Transverse colon (tissue), 4 donors: ENCODE results near the gene AFP. TPM values are rescaled to one million over a fixed set of nuclear protein-coding genes. Genes with fewer than 3 reads are reported as not detected.
"Not testable (repeated sequence)": the region's sequence is repeated elsewhere in the genome, so short reads cannot be mapped to it uniquely, and the experiment has no call there.

Experiments
- DNase-seq: peaks from one replicate; pipeline ENCODE4 v3.0.0-alpha.2; 2019
- H3K27ac ChIP-seq, 4 donors: fragments of 200-600 bp; sonication (generic); 2 replicates each; pipeline ENCODE4 v1.5.1; 2016 to 2018; ENCODE audit warnings: inconsistent platforms in 4 of 4
- H3K27me3 ChIP-seq: fragments of 200-600 bp; sonication (generic); 2 replicates; pipeline ENCODE4 v1.5.1; 2017; ENCODE audit warnings: inconsistent platforms
- H3K36me3 ChIP-seq, 4 donors: fragments of 200-600 bp; sonication (generic); 2 replicates each; pipeline ENCODE4 v1.5.1; 2017 to 2019; ENCODE audit warnings: inconsistent platforms in 4 of 4
- H3K4me1 ChIP-seq, 4 donors: fragments of 200-600 bp; sonication (generic); 2 replicates each; pipeline ENCODE4 v1.5.1; 2017 to 2020; ENCODE audit warnings: inconsistent platforms in 4 of 4
- H3K4me3 ChIP-seq, 4 donors: fragments of 200-600 bp; sonication (generic); 1 replicate in 1 of 4; 2 replicates in 3 of 4; pipeline versions ENCODE4 v1.5.1 to v1.6.1; 2017 to 2019; ENCODE audit warnings: inconsistent platforms in 4 of 4
- H3K9me3 ChIP-seq, 2 donors: fragments of 200-600 bp; sonication (generic); 2 replicates each; pipeline ENCODE4 v1.5.1; 2017 to 2019; ENCODE audit warnings: inconsistent platforms in 2 of 2
- EP300 ChIP-seq: sonication (generic); formaldehyde crosslinking; IDR thresholded peaks from one replicate; pipeline ENCODE4 v1.6.1; 2017; ENCODE audit warnings: antibody characterized with exemption, low read depth
- POLR2A ChIP-seq: fragments of 450-650 bp; IDR thresholded peaks from one replicate; pipeline ENCODE4 v1.6.1; 2016; ENCODE audit warnings: antibody characterized with exemption, mild to moderate bottlenecking, moderate library complexity
- POLR2AphosphoS5 ChIP-seq, 3 donors: sonication (generic); formaldehyde crosslinking; IDR thresholded peaks; one replicate each; pipeline ENCODE4 v1.6.1; 2016; ENCODE audit warnings: antibody characterized with exemption in 3 of 3
- WGBS, 2 donors: methylation state at CpG; one replicate each; pipeline ENCODE4 v1.1.5; 2018; ENCODE audit warnings: low coverage in 1 of 2; 5-methylcytosine and 5-hydroxymethylcytosine counted together
- in situ Hi-C, 4 donors: fragments of 200-750 bp; cut with MboI; loops; one replicate each; pipeline versions ENCODE4 v1.15.0 to v1.15.1; 2017; ENCODE audit warnings: low sequenced_read_pairs in 3 of 4, low pct_ligation_motif_present in 1 of 4, low pct_unique_long_range_greater_than_20kb in 1 of 4
- intact Hi-C: fragments of 100-400 bp; cut with DNase I; formaldehyde crosslinking; loops from one replicate; pipeline ENCODE4 v1.15.1; 2023; ENCODE audit warnings: low total_unique reads
- total RNA-seq, 4 donors: library from RNA; depleted of rRNA; stranded (reverse); fragments of >200 nt; gene quantifications; one replicate each; pipeline ENCODE4 v1.1.0, GENCODE V29; 2016
- TF ChIP-seq, protein P1 (sequence below), 5 experiments: fragments of 200-600 bp in 3 of 5; fragments of 450-650 bp in 2 of 5; sonication (generic) in 3 of 5; IDR thresholded peaks; 1 replicate in 2 of 5; 2 replicates in 3 of 5; pipeline ENCODE4 v1.5.1; 2016 to 2017; ENCODE audit warnings: antibody characterized with exemption in 5 of 5, inconsistent platforms in 3 of 5, mild to moderate bottlenecking in 2 of 5, moderate library complexity in 1 of 5

The AFP gene
- total RNA-seq: not detected

DNA sequence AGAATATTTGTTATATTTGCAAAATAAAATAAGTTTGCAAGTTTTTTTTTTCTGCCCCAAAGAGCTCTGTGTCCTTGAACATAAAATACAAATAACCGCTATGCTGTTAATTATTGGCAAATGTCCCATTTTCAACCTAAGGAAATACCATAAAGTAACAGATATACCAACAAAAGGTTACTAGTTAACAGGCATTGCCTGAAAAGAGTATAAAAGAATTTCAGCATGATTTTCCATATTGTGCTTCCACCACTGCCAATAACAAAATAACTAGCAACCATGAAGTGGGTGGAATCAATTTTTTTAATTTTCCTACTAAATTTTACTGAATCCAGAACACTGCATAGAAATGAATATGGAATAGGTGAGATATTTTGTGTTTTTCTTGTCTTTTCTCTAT lies at the start of gene AFP:
Gene AFP (plus strand): TSS at position 238 of the 400 bp plus-strand sequence. CDS start 42 bp downstream, at position 280.
- Histone ChIP-seq H3K27ac (no peak within 1 kb of the TSS), H3K27me3 (no peaks in the 10 kb centered on the region), H3K9me3 (no peaks in the 10 kb centered on the region), H3K4me3 (no peak within 1 kb of the TSS), H3K36me3 (no peaks in the 10 kb centered on the region), H3K4me1 (peaks cover 0 to 7% (median 0%) of the 10 kb centered on the region in 4 donors)
- no peak for TF ChIP-seq POLR2A
- no peak for TF ChIP-seq POLR2AphosphoS5 (IDR thresholded peaks at IDR 0.05)
- TF ChIP-seq, protein P1, sequence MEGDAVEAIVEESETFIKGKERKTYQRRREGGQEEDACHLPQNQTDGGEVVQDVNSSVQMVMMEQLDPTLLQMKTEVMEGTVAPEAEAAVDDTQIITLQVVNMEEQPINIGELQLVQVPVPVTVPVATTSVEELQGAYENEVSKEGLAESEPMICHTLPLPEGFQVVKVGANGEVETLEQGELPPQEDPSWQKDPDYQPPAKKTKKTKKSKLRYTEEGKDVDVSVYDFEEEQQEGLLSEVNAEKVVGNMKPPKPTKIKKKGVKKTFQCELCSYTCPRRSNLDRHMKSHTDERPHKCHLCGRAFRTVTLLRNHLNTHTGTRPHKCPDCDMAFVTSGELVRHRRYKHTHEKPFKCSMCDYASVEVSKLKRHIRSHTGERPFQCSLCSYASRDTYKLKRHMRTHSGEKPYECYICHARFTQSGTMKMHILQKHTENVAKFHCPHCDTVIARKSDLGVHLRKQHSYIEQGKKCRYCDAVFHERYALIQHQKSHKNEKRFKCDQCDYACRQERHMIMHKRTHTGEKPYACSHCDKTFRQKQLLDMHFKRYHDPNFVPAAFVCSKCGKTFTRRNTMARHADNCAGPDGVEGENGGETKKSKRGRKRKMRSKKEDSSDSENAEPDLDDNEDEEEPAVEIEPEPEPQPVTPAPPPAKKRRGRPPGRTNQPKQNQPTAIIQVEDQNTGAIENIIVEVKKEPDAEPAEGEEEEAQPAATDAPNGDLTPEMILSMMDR (IDR thresholded peaks at IDR 0.05): no peak
- no peak for TF ChIP-seq EP300
- intact Hi-C loops: no loop called here
- in situ Hi-C loops: no loop called here
- DNase-seq: no peak
- WGBS, 2 donors: 83 to 91% methylated on average over 1 of the region's 1 CpG

DNA sequence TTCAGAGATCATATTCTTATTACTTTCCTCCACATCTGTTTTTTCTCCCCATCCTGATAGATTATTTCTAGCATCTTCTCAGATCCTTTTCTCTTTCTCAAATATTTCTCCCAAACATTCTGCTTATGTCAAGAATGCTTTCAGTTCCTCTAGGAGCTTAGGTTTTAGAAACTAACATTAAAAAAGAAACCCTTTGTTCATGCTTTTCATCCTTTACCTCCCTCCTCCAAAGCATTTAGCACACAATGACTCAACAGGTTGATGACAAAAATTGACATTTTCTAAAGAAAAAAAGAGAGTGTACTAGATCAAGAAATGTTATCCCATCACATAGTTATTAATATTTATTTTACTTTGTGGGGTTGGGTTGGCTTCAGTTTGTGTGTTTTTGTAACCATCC lies 48.5 kb upstream of the AFP start:
- in situ Hi-C loops (no loop called here), intact Hi-C loops (no loop called here)
- TF ChIP-seq POLR2AphosphoS5 (IDR thresholded peaks at IDR 0.05) (no peak), EP300 (no peak), POLR2A (no peak)
- TF ChIP-seq, protein P1 (IDR thresholded peaks at IDR 0.05): no peak
- H3K27ac ChIP-seq: no peak overlapping the region
- no peaks in the 10 kb centered on the region for H3K9me3 ChIP-seq
- no peaks in the 10 kb centered on the region for H3K4me1 ChIP-seq
- no peak overlapping the region for H3K4me3 ChIP-seq
- H3K36me3 ChIP-seq: no peaks in the 10 kb centered on the region
- DNase-seq: no peak
- no peaks in the 10 kb centered on the region for H3K27me3 ChIP-seq

DNA sequence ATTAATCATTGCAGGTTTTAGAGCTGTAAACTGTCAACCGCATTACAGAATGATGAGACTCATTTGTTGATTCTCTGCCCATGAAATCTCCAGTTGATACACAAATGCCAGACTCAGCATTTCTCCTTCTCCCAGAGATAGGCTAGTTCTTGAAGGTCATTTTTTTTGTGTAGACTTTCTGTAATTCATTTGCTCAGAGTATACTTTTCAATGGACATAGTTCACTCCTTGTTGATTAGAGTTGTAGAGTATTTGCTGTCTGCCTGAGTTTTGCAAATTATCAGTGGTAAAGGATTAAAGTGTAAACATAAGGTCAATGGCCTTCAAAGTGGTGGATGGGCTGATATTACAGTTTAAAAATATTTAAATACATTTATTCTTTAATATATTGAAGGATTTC lies 47.1 kb upstream of the AFP start:
- Histone ChIP-seq H3K27ac (no peak overlapping the region), H3K9me3 (no peaks in the 10 kb centered on the region), H3K27me3 (no peaks in the 10 kb centered on the region), H3K4me1 (no peaks in the 10 kb centered on the region), H3K4me3 (no peak overlapping the region), H3K36me3 (no peaks in the 10 kb centered on the region)
- intact Hi-C loops (no loop called here), in situ Hi-C loops (no loop called here)
- no peak for DNase-seq
- 80 to 83% methylated on average over 1 of the region's 1 CpG for WGBS, 2 donors
- no peak for TF ChIP-seq POLR2AphosphoS5 (IDR thresholded peaks at IDR 0.05)
- no peak for TF ChIP-seq EP300
- TF ChIP-seq, protein P1 (IDR thresholded peaks at IDR 0.05): no peak
- TF ChIP-seq POLR2A: no peak

DNA sequence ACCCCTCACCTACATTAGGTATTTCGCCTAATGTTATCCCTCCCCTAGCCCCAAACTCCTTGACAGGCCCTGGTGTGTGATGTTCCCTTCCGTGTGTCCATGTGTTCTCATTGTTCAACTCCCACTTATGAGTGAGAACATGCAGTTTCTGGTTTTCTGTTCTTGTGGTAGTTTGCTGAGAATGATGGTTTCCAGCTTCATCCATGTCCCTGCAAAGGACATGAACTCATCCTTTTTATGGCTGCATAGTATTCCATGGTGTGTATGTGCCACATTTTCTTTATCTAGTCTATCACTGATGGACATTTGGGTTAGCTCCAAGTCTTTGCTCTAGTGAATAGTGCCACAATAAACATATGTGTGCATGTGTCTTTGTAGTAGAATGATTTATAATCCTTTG lies 46.4 kb upstream of the AFP start:
- H3K27me3 ChIP-seq, in situ Hi-C loops, intact Hi-C loops, H3K4me3 ChIP-seq, H3K27ac ChIP-seq, H3K9me3 ChIP-seq, H3K36me3 ChIP-seq, H3K4me1 ChIP-seq, DNase-seq: not testable (repeated sequence)
- WGBS, 2 donors: 93 to 95% methylated on average over 2 of the region's 2 CpGs

DNA sequence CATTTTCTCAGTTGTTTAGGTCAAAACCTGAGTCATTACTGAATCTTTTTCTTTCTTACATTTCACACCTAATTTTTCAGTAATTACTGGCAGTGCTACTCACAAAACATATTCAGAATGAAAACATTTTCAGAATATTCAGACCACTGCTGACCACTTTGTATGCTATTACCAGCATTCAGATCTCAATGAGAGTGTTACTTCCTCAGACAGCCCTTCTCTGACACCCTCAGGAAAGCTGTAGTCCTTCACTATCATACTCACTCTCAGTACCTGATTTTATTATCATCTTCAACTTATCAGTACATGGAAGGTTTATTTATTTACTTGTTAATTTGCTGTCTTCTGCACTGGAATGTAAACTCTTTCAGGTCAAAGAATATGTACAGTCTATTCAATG lies 44.2 kb upstream of the AFP start:
- H3K27me3 ChIP-seq: no peaks in the 10 kb centered on the region
- in situ Hi-C loops: no loop called here
- intact Hi-C loops: no loop called here
- TF ChIP-seq, protein P1 (IDR thresholded peaks at IDR 0.05): no peak
- no peak for TF ChIP-seq POLR2AphosphoS5 (IDR thresholded peaks at IDR 0.05)
- no peak for TF ChIP-seq EP300
- TF ChIP-seq POLR2A: no peak
- H3K9me3 ChIP-seq: no peaks in the 10 kb centered on the region
- H3K4me3 ChIP-seq: no peak overlapping the region
- H3K4me1 ChIP-seq: no peaks in the 10 kb centered on the region
- H3K36me3 ChIP-seq: no peaks in the 10 kb centered on the region
- H3K27ac ChIP-seq: no peak overlapping the region
- no peak for DNase-seq
